A549 treated with ZK216348 at 1 μM for 4 hours (cell line): ENCODE results near the gene DUS4L. TPM values are rescaled to one million over a fixed set of nuclear protein-coding genes. Genes with fewer than 3 reads are reported as not detected.

Experiments used
- total RNA-seq: library from RNA; stranded (reverse); fragments of 200-300 nt; extraction: Qiagen RNA extraction; gene quantifications from 5 replicates; pipeline ENCODE4 v1.2.3, GENCODE V29; 2022; ENCODE audit warnings: low read depth

Gene DUS4L
- 6.6 to 10.8 TPM (median 10.4 TPM) in 5 replicates for total RNA-seq

GRCh38 chr7:107563775-107564552, at the start of gene DUS4L, which contains the start of gene COG5:
Gene DUS4L (plus strand): TSS chr7:107563971. CDS start chr7:107567071, 3,100 bp downstream.
Gene COG5 (minus strand): TSS chr7:107563920. CDS start chr7:107563896, 24 bp downstream.

GRCh38 chr7:107579885-107580715, 16.3 kb downstream of the DUS4L start, which contains the start of gene BCAP29:
Gene BCAP29 (plus strand): TSS chr7:107580246. CDS start chr7:107580773, 527 bp downstream.

Other genes with a start within 250 kb of the DUS4L start
- gene GPR22, start 93.9 kb upstream of the DUS4L start, total RNA-seq: not detected in 5 replicates
- gene COG5, start 51 bp upstream of the DUS4L start, total RNA-seq: 9.5 to 13.2 TPM (median 11.0 TPM) in 5 replicates
- 25.2 to 55.7 TPM (median 39.8 TPM) in 5 replicates for gene BCAP29, start 16.3 kb downstream of the DUS4L start, total RNA-seq
- gene SLC26A4, start 96.9 kb downstream of the DUS4L start, total RNA-seq: 0.11 to 0.23 TPM in 2 of 5 replicates, not detected in the others
- 26.0 to 60.6 TPM (median 34.2 TPM) in 5 replicates for gene CBLL1, start 180.2 kb downstream of the DUS4L start, total RNA-seq
- gene SLC26A3, start 239.3 kb downstream of the DUS4L start, total RNA-seq: not detected in 5 replicates